ENCODE results near the gene LACRT. TPM values are rescaled to one million over a fixed set of nuclear protein-coding genes. Genes with fewer than 3 reads are reported as not detected.

LACRT gene
- total RNA-seq (not detected), polyA plus RNA-seq (not detected)

DNA sequence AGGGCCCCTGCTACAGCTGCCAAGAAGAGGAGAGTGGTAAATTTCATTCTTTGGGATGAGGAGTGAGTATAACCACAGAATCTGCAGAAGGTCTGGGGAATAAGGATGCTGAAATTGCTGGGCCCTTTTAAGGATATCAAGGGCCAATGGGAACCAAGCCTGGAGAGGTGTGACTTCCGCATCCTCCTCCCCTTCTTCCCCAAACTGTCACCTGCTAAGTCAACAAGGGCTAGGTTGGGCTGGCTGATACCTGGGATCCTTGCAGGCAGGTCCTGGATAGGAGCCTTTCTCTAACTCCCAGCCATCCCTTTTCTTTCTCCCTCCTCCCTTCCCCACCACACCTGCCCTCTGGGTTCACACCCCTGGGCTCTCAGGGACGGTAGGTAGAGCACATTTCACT, at the start of gene LACRT:
Gene LACRT, minus strand, starts transcription at position 101 of the 400 bp plus-strand sequence. Its CDS starts 54 bp downstream, at position 47.
- no peak for DNase-seq
- 40 to 84% methylated on average over 2 of the region's 2 CpGs for WGBS, 2 donors

DNA sequence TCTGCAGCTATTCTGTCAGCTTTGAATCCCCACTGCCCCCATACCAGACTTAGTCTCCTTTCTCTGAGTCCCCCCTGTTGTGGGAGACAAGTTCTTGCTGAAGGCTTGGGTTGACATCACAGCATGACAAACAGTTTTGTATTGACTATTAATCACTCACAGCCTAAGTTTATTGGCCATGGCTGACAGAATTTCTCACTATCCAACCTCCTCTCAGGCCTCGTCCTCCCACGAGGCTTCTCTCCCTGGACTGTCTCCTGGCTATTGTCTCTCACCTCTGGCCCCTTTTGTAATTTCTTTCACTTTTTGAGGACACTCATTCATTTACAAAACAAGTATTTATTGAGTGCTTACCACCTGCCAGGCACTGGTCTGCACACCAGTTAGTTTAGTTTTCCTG, 48.7 kb upstream of the LACRT start:
- DNase-seq: no peak
- 23 to 43% methylated on average over 2 of the region's 2 CpGs for WGBS, 2 donors
- Histone ChIP-seq H3K4me1 (no peaks in the 10 kb centered on the region), H3K9me3 (peaks cover 0 to 3% (median 0%) of the 10 kb centered on the region in 4 donors), H3K27me3 (peaks cover 0 to 7% (median 0%) of the 10 kb centered on the region in 3 donors), H3K36me3 (no peaks in the 10 kb centered on the region), H3K27ac (no peak overlapping the region), H3K4me3 (no peak overlapping the region)
- intact Hi-C loops (cut with DNase I): no loop called here
- TF ChIP-seq POLR2AphosphoS5 (IDR thresholded peaks at IDR 0.05) (no peak), POLR2A (IDR thresholded peaks at IDR 0.05) (no peak), EP300 (IDR thresholded peaks at IDR 0.05) (no peak)
- TF ChIP-seq, protein P1, sequence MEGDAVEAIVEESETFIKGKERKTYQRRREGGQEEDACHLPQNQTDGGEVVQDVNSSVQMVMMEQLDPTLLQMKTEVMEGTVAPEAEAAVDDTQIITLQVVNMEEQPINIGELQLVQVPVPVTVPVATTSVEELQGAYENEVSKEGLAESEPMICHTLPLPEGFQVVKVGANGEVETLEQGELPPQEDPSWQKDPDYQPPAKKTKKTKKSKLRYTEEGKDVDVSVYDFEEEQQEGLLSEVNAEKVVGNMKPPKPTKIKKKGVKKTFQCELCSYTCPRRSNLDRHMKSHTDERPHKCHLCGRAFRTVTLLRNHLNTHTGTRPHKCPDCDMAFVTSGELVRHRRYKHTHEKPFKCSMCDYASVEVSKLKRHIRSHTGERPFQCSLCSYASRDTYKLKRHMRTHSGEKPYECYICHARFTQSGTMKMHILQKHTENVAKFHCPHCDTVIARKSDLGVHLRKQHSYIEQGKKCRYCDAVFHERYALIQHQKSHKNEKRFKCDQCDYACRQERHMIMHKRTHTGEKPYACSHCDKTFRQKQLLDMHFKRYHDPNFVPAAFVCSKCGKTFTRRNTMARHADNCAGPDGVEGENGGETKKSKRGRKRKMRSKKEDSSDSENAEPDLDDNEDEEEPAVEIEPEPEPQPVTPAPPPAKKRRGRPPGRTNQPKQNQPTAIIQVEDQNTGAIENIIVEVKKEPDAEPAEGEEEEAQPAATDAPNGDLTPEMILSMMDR (IDR thresholded peaks at IDR 0.05): no peak

More for the DNA sequence above, at the start of gene LACRT:
- TF ChIP-seq EP300 (IDR thresholded peaks at IDR 0.05): no peak
- no peaks in the 10 kb centered on the region for H3K4me1 ChIP-seq
- H3K36me3 ChIP-seq: no peaks in the 10 kb centered on the region
- intact Hi-C loops (cut with DNase I): no loop called here
- no peak within 1 kb of the TSS for H3K4me3 ChIP-seq
- H3K27ac ChIP-seq: no peak within 1 kb of the TSS
- no peaks in the 10 kb centered on the region for H3K9me3 ChIP-seq
- no peaks in the 10 kb centered on the region for H3K27me3 ChIP-seq

DNA sequence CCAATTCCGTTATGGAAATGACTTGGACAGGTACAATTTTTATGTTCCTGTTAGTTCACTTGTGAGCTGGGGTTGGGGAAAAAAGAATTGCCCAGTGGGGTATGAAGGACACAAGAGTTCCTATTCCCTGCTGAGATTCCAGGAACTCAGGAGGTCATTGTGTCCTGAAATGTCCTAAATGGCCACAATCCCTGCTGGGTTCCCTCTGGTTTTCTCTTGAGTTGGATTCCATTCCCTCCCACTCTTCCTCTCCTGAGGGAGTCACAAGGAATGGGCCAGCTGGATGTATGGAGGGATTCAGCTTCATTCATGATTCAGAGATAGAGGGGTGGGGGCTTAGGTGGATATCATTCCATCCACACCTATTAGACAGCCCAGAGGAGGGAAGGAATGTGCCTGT, 48.0 kb upstream of the LACRT start:
- TF ChIP-seq POLR2A (IDR thresholded peaks at IDR 0.05) (no peak), POLR2AphosphoS5 (IDR thresholded peaks at IDR 0.05) (no peak), EP300 (IDR thresholded peaks at IDR 0.05) (no peak)
- TF ChIP-seq, protein P1 (IDR thresholded peaks at IDR 0.05): no peak
- Histone ChIP-seq H3K4me3 (no peak overlapping the region), H3K27ac (no peak overlapping the region), H3K36me3 (no peaks in the 10 kb centered on the region), H3K9me3 (peaks cover 0 to 3% (median 0%) of the 10 kb centered on the region in 4 donors), H3K4me1 (no peaks in the 10 kb centered on the region), H3K27me3 (peaks cover 0 to 7% (median 0%) of the 10 kb centered on the region in 3 donors)
- 53 to 86% methylated on average over 1 of the region's 1 CpG for WGBS, 2 donors
- intact Hi-C loops (cut with DNase I): no loop called here
- DNase-seq: no peak

- peaks cover 0 to 7% (median 0%) of the 10 kb centered on the region in 3 donors for H3K27me3 ChIP-seq
- WGBS, 2 donors: 36 to 49% methylated on average over 3 of the region's 3 CpGs
- no peak overlapping the region for H3K4me3 ChIP-seq
- intact Hi-C loops (cut with DNase I): no loop called here
- no peak for DNase-seq
- H3K27ac ChIP-seq: no peak overlapping the region
- no peaks in the 10 kb centered on the region for H3K9me3 ChIP-seq
- H3K36me3 ChIP-seq: no peaks in the 10 kb centered on the region
- no peaks in the 10 kb centered on the region for H3K4me1 ChIP-seq
- no peak for TF ChIP-seq EP300 (IDR thresholded peaks at IDR 0.05)
- TF ChIP-seq POLR2A (IDR thresholded peaks at IDR 0.05): no peak
- TF ChIP-seq, protein P1 (IDR thresholded peaks at IDR 0.05): no peak
- no peak for TF ChIP-seq POLR2AphosphoS5 (IDR thresholded peaks at IDR 0.05)
Measured at GRCh38 chr12:54680374-54680773, 45.7 kb upstream of the LACRT start.

DNA sequence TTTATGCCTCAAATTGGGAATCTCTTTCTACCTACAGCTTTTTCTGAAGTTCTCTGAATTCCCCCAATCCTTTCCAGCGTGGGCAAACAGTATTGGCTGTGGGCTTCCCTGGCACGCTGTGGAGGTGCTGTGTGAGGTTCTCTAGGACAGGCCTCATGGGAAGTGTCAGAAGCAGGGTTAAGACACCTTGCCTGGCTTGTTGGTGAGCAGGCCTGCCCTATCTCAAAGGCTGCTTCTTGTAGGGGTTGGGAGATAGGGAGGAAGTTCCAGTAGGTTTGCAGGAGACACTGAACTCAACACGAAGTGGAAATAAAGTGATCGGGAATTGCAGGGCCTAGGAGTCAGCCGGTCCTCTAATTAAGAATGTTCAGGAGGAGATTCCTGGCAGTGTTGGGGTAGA, 43.4 kb upstream of the LACRT start:
- intact Hi-C loops (cut with DNase I): no loop called here
- Histone ChIP-seq H3K27ac (no peak overlapping the region), H3K27me3 (no peaks in the 10 kb centered on the region), H3K4me1 (no peaks in the 10 kb centered on the region), H3K9me3 (no peaks in the 10 kb centered on the region), H3K36me3 (no peaks in the 10 kb centered on the region), H3K4me3 (no peak overlapping the region)
- TF ChIP-seq, protein P1 (IDR thresholded peaks at IDR 0.05): no peak
- TF ChIP-seq POLR2A (IDR thresholded peaks at IDR 0.05) (no peak), EP300 (IDR thresholded peaks at IDR 0.05) (no peak), POLR2AphosphoS5 (IDR thresholded peaks at IDR 0.05) (no peak)
- WGBS, 2 donors: 85 to 86% methylated on average over 5 of the region's 5 CpGs
- DNase-seq: no peak

Data from sigmoid colon (tissue), 7 donors.